ENCODE data around the gene TBC1D16.

Gene TBC1D16

DNA sequence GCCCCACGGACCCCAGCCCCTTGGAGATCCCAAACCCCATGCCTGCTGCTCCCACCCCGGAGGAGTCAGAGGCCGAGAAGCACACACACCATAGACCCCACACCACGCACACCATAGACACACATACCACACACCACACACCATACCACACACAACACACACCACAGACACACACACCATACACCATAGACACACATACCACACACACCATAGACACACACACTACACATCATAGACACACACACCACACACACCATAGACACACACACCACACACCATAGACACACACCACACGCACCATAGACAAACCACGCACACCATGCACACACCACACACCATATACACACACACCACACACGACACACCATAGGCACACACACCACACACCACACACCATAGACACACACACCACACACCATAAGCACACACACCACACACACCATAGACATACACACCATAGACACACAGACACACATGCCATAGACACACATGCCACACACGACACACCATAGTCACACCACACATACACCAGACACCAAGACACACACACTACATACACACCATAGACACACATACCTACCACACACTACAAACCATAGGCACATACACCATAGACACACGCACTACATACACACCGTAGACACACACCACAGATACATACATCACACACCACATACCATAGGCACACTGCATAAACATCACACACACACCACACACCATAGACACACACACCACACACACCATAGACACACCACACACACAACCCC, 11.3 kb downstream of the TBC1D16 start:
- FAIRE-seq = no peak

DNA sequence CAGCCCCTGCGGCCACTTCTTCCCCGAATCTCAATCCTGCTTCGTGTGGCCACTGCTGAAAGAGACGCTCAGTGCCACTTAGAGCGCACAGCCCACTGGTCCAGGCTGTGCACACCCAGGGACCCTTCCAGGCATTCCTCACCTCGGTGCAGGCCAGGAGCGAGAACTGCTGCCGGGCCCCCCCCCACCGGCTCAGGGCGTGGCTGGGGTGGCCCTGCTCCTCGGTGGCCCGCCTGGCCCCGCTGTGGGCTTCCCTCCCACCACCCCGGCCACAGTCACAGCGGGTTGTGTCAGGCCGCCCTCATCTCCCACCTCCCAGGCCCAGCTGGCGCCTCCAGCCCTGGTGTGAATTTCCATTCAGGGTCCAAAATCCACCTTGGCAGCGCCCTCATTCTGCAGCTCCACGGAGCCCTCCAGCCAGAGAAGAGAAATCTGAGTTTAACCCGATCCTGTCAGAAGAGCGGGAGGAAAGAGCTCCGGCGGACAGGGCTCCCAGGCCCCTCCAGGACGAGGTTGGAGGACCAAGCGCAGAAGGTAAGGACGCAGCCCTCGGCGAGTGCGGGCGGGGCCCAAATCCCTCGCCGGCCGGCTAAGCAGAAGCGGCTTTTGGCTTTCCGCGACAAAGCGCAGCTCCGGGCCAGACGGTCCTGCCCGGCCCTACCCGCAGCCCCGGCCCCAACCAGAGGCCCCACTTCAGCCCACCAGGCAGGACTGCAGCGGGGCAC, 12.0 kb downstream of the TBC1D16 start:
- FAIRE-seq = no peak

DNA sequence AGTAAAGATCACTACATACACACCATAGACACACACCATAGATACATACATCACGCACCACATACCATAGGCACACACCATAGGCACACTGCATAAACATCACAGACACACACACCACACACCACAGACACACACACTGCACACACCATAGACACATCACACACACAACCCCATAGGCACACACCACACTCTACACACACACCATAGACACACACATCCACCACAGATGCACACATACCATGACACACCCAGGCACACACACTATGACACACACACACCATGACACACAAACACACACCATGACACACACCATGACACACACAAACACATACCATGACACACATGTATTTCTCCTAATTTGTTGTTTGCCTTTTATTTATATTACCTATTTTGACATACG, 14.1 kb downstream of the TBC1D16 start:
- no peak for FAIRE-seq

DNA sequence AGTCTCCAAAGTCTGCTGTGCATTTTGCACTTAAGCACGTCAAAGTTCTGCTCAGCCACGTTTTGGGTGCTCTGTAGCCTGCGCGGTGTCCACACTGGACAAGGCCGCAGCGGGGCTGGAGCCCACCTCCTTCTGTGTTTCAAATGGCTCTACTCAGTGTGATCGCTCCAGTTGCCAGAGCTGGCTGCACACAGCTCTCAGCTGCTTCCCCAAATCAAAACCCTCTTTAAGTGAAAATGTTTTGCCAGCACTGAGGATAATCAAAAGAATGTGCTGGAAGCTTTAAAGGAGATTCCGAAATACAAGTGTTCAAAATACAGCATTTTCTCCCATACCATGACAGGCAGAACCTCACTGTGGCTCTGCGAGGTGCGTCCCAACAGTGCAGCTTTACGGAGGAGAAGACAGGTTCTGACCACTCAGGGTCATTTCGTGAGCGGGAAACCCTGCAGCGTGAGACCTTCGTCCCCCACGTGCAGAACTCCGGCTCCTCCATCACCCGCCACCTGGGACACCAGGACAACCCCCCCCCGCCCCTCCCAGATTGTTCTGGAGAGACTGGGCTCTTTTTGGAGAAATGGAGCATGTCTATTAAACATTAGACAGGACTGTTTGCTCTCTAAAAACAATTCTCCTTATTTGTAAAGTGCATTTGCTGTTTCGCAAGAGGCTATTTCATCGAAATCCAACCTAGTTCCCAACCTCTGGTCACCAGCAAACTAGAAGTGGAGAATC, 16.6 kb downstream of the TBC1D16 start:
- FAIRE-seq = no peak

DNA sequence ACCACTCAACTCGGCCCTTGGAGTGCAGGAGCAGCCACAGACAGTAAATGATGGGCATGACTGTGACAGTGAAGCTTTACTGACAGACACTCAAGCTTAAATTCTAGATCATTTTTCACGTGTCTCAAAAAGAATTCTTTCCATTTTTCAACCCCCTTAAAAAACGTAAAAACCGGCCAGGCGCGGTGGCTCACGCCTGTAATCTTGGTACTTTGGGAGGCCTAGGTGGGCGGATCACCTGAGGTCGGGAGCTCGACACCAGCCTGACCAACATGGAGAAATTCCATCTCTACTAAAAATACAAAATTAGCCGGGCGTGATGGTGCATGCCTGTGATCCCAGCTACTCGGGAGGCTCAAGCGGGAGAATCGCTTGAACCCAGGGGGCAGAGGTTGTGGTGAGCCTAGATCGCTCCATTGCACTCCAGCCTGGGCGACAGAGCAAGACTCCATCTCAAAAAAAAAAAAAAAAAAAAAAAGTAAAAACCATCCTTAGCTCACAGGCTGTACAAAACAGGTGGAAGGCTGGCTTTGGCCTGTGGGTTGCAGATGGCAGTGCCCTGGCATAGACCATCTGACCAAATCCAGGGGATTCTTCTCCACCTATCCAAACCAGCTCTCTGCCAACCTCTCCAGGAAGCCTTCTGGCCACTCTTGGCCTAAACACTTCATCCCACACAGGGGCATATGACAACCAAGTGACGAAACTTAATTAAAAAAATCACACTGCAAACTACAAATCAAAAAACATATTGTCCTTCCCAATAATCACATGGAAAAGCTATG, 18.3 kb downstream of the TBC1D16 start:
- FAIRE-seq = no peak

DNA sequence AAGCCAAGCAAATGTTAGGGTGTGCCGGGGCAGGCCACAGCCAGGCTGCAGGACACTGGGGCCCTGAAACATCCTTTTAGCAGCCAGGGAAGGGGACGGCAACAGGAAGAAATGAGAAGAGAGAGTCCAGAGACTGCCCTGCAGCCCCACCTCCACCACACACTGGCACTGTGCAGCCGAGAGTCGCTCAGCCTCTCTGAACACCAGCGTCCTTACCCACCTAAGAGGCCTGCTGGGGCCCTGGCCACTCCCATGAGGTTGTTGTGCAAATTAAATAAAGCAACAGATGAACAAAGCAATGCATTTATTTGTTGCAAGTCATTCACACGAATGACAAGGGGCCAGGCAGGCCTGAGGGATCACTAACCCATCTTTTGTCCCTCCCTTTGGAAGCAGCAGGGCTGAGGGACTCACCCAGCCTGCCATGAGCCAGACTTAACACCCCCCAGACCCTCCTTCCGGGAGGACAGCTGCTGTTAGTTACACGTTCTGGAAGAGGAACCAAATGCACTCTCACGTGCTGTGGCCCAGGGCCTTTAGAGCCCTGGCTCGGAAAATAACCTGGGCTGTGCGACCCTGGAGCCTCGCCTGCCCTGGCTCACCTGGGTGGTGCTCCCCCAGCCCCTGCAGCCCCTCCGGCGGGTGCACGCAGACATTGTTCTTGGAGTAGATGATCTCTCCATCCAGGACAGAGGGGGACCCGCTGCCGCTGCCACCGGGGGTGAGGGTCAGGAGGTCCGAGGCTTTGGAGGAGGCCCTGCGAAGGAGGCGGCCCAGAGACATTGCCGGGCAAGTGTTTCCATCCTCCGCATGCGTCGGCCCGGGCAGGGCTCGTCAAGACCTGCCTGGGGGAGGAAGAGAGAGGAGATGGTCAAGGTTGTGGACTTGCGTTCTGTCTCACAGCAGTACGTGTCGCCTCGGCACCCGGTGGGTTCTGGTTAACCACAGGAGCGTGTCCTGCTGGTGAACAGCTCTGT, 22.6 kb downstream of the TBC1D16 start:
- no peak for FAIRE-seq

DNA sequence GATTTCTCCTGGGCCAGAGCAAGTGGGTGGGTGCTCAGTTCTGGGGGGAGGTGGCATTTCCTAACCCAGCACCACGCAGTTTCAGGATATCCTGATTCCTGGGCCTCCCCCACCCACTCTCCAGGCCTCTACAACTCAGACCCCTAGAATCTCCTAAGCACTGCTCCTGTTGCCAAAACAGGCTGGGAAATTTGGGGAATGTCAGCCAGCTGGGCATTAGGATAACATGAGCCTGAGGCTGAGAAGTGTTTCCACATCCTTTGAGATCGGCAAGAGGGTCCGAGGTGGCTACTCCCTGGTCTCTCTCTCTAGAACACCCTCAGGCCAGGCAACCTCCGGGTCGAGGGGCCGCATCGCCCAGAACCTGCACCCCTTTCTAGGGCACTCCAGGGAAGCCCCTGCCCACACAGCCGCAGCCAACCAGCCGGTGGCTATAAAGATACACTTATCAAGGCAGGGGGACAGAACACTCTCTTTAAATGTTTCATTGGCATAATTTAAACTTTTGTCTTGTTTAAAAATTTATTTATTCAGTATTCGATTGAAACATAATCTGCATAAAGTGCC, 23.6 kb downstream of the TBC1D16 start:
- no peak for FAIRE-seq

DNA sequence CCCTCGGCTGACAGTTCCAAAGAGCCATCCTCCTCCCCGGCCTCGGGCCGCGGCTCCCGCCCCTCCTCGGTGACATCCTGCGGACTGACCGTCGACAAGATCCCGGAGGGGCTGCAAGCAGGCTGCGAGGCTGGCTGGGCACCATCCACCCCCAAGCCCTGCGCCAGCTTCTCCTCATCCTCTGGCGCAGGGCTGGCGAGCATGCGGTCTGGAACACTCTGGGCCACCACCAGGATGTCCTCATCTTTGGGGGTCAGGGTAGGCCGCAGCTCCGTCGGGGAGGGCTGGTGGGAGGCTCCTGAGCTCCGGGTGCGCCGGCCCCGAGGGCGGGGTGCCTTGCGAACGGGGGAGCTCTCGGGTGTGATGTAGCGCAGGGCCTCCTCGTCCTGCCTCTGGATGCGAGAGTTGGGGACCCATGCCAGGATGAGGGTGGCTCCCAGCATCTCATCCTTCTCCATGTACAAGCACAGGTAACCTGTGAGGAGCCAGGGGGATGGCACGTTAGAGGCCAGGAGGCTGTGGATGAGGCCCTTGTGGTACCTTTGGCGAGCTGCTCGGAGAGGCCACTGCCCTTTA, 25.3 kb downstream of the TBC1D16 start:
- FAIRE-seq = no peak

DNA sequence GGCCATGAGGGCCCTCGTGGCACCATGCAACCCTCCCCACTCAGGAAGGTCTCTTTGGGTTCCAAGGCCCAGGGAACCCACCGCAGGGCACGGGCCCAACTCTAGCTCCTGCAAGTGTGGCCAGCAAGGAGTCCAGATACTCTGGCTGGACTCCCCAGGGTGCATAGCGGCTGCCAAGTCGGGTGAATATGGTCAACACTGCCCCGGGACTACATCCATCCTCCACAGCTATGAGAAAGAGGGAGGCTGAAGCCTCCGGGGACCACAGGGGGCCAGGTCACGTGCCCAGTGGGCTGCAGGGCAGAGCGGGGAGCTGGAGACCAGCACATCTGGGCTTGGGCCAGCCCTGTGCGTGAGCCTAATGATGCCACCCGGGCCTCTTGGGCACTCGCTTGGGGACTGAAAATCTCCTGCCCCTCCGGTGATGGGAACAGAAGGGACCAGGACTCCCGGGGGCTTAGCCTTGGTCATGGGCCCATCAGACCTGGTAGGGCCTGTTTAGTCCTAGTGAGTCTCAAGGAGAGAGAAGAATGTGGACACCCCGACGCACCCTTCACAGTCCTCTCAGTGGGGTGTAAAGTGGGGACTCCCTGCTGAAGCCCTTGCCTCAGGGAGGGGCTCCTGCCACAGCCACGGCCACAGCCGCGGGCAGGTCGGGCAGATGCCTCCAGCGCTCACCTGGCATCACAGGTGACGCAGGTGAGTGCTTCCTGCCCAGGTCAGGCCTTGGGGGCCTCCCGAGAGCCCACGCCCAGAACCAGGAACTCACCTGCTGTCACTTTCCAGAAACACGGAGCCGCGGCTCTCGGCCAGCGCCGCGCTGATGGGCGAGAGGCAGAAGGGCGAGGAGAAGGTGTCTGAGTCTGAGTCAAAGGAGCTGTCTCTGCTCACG, 26.0 kb downstream of the TBC1D16 start:
- no peak for FAIRE-seq

DNA sequence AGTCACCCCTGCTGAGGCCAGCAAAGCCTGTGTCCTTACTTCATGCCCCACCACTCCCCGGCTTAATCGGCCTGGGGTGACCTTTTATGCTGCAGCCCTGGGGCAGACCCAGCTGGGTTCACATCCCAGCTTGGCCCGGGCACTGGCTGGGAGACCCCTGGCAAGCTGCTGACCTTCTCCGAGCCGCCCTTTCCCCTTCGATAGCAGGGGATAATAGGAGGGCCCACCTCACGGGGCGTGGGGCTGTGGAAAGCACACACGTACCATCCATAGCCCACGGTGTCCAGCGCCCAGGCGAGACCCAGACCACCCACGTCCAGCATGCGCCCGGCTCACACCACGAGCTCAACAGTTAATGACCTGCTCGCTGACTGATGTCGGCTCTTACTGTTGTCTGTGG, 26.8 kb downstream of the TBC1D16 start:
- FAIRE-seq = no peak

DNA sequence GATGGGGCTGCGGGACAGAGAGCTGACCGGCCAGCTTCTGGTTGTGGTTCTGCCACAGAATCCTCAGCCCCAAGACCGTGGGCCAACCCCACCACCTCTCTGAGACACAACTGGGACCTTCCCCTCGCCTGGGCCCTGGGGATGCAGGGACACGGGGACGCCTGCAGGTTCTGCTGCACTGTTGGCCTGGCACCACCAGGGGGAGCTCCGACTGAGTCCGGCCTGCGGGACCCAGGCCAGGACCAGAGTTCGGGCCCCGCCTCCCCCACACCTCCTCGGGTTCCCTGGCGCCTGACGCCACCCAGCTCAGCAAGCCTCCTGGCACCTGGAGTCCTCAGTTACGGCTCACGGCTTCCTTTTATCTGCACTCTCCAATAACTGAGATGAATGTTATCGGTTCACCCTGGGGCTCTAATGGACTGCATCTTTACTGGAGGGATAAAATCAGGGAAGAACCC, 27.3 kb downstream of the TBC1D16 start:
- no peak for FAIRE-seq

DNA sequence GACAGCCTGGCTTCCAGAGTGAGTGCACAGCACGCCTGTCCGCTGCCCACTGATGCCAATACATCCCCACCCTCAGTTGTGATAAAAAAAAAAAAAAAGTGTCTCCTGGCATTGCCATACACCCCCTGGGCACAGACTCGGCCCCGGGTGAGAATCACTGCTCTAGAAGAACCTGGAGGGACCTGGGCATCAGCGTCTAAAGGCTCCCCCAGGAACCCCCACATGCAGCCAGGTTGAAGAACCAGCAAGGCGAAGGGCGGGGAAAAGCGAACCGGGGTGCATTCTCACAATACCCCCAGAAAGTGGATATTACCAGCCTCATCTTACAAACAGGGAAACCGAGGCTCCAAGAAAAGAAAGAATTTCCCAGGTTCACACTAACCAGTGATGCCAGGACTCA, 27.7 kb downstream of the TBC1D16 start:
- FAIRE-seq = no peak

DNA sequence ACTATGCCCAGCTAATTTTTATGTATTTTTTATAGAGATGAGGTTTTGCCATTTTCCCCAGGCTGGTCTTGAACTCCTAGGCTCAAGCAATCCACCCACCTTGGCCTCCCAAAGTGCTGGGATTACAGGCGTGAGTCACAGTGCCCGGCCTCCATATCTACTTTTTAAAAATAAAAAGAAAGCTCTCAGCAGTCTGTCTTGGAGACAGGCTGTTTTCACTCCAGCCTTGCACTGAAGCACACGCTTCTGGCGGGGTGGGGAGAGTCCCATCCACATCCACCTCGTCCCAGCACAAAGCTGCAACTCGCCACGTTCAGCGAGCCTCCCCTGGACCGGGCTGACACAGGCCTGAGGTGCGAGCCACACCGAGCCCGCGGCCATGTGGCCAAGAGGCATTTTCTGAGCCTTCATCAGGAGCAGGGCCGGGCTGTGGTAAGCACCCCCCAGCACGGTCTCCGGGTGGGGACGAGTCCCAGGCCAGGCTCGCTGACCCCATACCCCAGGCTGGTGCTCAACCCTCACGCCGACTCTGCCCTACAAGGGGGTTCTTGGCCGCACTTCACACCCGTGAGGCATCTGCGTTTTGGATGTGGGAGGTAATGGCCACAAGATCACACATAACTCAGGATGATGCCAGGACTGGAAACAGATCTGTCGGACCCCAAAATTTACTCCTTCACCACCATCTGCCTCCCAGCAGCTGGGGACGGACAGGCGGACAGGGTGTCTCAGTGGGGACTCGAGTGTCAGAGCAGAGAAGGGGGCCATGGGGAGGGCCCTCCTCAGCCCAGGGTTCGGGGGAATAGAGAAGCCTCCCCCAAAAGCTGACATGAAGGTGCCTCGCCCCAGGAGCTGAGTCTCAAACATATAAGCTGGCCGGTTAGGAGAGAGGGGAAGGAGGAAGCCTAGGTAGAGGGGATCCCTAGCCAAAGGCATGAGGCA, 28.6 kb downstream of the TBC1D16 start:
- no peak for FAIRE-seq

DNA sequence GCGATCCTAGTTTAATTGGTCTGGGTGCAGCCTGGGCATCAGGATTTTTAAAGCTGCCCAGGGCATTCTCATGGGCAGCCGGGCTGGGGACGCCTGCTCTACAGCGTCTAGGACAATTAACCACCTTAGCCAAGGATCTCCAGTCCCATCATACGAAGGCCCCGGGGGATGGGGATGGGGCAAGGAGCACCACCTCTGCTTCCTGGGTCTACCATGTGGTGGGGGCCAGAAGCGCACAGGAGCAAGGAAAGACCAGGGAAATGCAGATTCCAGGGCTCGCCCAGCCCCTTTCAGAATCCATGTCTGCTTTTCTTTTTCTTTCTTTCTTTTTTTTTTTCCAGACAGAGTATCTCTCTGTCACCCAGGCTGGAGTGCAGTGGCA, 29.3 kb downstream of the TBC1D16 start:
- no peak for FAIRE-seq

DNA sequence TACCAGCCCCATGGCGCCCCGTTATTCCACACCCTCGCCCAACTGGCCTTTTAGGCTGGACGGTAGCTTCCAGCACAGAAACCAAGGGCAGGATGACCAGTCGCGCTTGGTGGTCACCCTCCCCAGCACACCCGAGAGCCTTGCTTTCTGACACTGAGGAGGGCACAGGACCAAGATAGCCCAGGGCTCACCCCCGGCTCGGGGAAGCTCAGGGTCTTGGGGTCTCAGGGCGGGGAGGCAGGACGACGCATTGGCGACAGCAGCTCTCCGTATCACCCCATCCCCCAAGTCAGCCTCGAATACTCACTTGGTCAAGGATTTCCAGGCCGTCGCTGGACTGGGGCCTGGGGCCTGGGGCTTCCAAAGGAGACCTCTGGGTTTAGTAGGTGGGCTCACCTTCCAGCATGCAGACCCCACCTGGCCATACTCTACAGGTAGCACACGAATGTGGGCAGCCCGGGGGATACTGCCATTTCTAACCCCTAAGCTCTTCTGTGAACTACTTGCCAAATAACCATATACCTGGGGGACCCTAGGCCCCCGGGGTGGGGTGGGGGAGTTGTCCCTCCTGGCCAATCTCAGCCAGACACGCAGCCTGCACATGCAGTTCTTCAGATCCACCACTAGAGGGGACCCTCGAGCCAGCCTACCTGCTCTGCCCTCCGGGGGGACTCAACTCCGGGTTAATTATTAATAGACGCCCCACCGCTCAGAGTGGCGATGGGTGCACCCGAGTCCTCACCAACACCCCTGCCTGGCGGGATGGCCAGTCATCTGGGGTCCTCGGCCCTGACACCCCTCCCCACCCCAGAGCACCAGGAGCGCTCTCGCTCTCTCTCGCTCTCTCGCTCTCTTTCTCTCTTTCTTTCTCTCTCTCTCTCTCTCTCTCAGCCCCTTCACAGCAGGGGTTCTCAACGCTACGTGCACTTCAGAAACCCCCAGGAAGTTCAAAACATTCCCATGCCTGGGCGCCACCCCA, 30.0 kb downstream of the TBC1D16 start:
- FAIRE-seq = no peak

DNA sequence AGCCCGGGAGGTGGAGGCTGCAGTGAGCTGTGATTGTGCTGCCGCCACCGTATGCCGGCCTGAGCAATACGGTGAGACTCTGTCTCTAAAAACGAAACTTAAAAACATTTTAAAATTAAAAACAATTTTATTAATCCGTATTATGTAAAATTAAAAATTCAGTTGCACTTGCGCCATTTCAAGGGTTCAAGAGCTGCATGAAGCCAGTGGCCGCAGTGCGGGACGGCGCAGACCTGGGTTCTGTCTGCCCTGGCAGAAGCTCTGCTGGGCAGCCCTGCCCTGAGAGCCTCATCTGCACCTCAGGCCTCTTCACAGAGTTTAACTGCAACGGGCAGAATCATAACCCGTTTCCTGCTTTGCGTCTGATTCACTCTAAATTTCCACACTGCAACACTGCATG, 31.7 kb downstream of the TBC1D16 start:
- no peak for FAIRE-seq

Measured in colon (tissue), 2 donors.